HTERT RPE-1 (cell line): ENCODE data around the gene EI24.

Source experiments
- in situ Hi-C: fragments of 300-500 bp; cut with MboI; formaldehyde crosslinking; loops from 4 replicates; pipeline ENCODE4 v1.14.3; 2020; ENCODE audit warnings: low sequenced_read_pairs

Gene EI24

GRCh38 chr11:125578783-125579182, 9.5 kb downstream of the EI24 start:
- in situ Hi-C loops, result no loop called here

DNA sequence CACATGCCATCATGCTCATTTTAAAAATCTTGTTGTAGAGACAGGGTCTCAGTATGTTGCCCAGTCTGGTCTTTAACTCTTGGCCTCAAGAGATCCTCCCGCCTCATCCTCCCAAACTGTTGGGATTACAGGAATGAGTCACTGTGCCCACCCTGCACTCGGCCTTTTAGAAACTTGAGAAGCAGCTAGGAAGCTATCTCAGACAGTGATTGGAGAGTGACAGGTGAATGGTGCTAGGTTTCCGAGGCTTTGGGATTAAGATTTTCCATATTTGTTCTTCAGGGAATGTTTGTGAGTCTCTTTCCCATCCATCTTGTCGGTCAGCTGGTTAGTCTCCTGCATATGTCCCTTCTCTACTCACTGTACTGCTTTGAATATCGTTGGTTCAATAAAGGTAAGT, 10.5 kb downstream of the EI24 start:
- in situ Hi-C loops, result no loop called here

DNA sequence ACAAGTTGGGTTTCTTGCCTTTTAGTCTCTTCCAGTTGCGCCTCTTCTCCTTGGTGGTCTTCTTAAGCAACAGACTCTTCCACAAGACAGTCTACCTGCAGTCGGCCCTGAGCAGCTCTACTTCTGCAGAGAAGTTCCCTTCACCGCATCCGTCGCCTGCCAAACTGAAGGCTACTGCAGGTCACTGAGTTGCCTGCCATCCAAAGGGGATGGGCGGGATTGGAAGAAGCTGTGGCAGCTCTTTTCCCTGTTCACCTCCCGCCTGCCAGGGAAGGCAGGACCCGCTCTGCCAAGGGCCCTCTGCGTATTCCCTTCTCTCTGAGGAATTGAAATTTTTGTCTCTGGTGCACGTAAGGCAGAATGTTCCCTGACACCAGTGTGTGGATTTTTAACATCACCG, 14.2 kb downstream of the EI24 start:
- in situ Hi-C loops, result no loop called here

DNA sequence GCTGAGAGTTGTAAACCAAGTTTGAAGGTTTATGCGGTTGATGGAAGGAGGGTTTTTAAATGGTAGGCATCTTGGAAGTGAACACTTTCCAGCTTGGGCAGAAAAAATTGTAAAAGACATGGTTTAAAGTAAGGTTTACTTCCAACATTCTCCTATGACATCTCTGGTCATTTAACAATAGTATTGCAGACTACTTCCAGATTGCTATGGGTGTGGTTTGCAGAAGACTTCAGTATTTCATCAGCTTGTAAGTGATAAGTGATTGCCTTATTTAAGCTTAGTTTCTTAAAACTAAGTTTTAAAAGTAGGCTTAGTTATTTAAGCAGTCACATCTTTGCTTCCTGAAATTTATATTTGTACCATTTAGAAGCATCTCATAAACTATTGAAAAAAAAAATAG, 16.2 kb downstream of the EI24 start:
- in situ Hi-C loops, result no loop called here

DNA sequence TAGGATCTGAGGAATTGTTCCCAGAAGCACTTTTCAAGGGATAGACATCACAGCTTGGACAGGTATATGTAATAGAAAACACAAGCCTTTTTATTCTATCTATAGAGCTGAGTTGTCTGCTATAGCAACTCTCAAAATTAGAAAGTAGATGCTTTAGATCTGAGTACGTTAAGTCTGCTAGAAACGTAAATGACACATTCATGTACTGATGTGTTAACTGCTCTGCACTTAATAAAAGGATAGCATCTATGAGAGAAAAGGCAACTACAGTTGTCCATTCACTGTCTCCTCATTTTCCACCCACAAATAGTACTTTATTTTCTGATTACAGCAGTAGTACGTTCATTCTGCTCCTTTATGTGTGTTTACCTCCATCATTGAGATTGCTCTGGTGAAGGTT, 17.3 kb downstream of the EI24 start:
- in situ Hi-C loops, result no loop called here

GRCh38 chr11:125587480-125587879, 18.2 kb downstream of the EI24 start:
- in situ Hi-C loops, result no loop called here

DNA sequence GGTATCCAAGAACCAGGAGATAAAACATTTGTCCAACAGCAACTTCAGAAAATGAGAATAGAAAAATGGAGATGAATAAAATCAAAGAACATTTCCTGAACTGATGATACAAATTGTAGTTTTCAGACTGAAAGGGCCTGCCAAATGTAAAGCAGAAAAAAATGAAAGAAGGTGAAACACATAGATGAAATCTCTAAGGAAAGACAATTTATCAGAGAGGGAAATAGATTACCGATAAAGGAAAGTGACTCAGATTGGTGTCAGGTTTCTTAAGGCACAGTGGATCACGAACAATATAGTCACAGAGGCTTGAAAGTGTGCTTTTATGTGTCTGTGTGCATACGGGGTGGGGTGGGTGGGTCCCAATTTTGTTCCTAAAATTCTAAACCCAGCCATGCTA, 19.2 kb downstream of the EI24 start:
- in situ Hi-C loops, result no loop called here

DNA sequence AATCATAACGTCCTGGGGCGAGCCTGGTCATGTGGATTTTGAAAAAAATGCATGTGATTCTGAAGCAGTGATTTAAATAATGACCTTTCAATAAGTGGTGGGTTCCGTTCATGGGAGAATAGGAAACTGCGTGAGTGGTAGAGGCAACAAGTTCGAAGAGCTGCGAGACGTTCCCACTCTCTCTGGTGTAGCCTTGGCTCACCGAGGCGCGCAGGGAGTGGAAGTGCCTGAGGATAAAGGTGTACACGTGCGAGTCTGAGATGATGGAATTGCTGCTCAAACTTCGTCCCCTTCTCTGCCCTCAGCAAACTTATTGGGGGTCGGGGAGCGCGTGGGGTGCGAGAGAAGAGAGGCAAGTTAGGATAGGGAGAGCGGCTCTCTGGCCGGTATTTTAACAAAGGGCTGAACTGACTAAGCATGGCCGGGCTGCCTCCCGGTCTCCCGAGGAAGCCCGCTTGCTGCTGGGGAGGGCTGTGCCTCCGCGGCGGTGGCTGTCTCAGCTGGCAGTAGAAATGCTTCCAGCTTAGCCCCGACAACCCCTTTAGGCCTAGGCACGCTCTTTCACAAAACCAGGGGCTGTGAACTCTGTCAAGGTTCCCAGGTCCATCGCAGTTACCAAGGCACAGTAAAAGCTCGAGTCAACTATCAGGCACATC, 22.5 kb downstream of the EI24 start:
- in situ Hi-C loops, result no loop called here

- in situ Hi-C loops, result no loop called here
These were observed 23.2 kb downstream of the EI24 start, which contains the start of gene STT3A for GRCh38 chr11:125592305-125593113. Gene STT3A, plus strand, starts transcription at chr11:125592852. Its CDS starts 3,064 bp downstream, at chr11:125595916.

DNA sequence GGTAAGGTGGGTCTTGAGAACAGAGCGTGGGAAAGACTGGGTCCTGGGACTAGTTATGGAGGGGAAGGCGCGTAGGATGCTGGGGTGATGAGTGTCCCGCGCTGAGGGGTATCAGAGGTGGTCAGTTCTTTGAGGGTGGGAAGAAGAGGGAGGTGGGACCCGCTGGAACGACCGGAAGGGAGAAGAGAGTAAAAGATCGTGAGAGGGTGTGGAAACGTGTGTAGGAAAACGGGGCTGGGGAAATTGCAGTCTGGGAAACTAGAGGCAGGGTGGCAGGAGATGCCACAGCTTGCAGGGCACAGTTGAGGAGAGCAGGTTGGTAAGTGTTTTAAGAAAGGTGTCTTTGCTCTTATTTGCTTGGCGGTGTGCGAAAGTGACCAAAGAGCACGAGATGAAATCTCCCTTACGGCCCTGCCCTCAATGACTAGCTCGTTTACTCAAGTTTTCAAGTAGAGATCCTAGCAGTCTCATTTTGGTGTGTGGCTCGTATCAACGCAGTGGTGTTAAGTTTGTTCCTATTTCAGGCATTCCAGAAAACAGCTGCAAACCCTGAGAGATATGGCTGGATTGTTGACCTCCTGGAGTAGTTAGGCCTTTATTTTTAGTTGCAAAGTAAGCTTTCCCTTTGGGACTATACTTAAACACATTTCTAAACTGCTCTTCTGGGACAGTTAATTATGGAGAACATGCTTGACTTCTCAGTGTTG, 24.0 kb downstream of the EI24 start:
- in situ Hi-C loops, result no loop called here

DNA sequence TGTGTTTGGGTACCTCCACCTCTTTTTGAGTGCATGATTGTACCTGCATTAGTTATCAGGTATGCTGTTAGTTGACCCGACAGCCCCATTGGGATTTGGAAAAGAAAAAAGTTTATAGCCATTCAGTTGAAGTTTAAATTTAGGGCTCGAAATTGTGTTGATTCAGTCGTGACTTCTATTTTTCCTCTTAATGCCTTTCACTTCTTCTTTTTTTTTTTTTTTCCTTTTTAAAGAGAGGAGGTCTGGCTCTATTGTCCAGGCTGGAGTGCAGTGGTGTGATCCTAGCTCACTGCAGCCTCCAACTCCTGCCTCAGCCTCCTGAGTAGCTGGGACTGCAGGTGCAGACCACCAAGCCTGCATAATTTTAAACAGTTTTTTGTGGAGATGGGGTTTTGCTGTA, 25.7 kb downstream of the EI24 start:
- in situ Hi-C loops, result no loop called here

DNA sequence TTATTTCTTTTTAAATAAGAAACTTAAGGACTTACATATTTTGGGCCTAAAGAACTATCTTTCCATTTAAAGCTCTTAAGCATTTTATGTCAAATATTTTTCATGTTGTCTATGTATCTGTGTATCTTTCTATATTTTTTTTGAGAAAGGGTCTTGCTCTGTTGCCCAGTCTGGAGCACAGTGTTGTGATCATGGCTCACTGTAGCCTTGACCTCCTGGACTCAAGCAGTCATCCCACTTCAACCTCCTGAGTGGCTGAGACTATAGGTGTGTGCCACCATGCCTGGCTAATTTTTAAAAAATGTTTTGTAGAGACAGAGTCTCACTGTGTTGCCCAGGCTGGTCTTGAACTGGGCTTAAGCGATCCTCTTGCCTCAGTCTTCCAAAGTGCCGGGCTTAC, 31.4 kb downstream of the EI24 start:
- in situ Hi-C loops, result no loop called here

DNA sequence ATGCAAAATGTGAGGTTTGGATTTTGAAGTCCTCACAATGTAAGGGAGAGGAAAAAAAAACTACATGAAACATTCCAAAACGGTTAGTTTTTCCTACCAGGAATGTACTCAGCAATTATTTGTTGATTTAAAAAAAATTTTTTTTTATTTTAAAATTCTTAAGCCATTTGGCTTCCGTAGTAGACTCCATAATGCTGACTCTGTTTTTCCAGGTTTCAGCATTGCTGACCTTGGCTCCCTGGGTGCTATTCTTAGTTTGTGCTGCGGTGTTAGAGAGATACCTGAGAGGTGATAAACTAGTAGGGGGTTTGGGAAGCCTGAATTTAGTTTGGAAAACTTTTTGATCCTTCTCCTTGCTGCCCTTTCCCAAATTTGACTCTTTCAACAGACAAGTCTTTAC, 33.9 kb downstream of the EI24 start:
- in situ Hi-C loops, result no loop called here

DNA sequence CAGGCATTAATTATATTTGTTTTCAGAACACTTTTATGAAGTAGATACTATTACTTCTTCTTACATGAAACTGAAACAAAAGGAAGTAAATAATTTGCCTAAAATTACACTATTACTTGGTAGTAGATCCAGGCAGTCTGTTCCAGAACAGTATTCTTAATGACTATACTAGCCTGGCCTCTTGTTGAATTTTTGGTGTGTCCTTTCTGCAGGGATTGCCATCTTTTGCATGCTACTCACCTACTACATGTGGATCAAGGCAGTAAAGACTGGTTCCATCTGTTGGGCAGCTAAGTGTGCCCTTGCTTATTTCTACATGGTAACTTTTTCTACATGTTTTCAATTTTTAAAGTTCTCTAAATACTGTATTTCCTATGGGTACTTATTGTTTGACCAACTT, 36.1 kb downstream of the EI24 start:
- in situ Hi-C loops, result no loop called here

- in situ Hi-C loops, result no loop called here
These were observed 40.3 kb downstream of the EI24 start for GRCh38 chr11:125609545-125609944.

GRCh38 chr11:125618383-125618782, 49.1 kb downstream of the EI24 start:
- in situ Hi-C loops, result no loop called here

DNA sequence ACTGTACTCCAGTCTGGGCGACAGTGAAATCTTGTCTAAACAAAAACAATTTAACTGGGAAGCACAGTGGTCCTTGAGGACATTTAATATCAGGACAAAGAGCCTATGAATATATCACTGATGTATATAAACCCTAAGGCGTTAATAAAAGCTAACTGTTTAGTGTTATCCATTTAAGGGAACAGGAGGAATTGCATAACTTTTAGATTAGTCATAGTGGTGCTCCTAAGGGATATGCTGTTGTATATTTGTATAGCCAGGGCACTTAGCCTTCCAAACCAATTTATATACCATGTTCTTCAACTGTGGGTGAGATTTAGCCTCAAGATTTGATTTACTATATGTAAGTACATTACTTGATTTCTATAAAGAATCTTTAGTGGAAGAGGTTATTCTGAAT, 52.7 kb downstream of the EI24 start:
- in situ Hi-C loops, result no loop called here

- in situ Hi-C loops, result no loop called here
These were observed 53.8 kb downstream of the EI24 start for GRCh38 chr11:125623064-125623463.

GRCh38 chr11:125624756-125625213, 55.5 kb downstream of the EI24 start, which contains the start of gene CHEK1:
Gene CHEK1, plus strand, starts transcription at chr11:125625163. Its CDS starts 1,606 bp downstream, at chr11:125626769.
- in situ Hi-C loops, result no loop called here

- in situ Hi-C loops, result no loop called here
These were observed 56.0 kb downstream of the EI24 start for GRCh38 chr11:125625225-125625629.

- in situ Hi-C loops, result no loop called here
These were observed 56.5 kb downstream of the EI24 start for GRCh38 chr11:125625630-125626287.
